Measurements from ENCODE around the gene PLXNA4. TPM values are rescaled to one million over a fixed set of nuclear protein-coding genes. Genes with fewer than 3 reads are reported as not detected.

Gene PLXNA4
- total RNA-seq, 1 experiment from 2014 or later: not detected

DNA sequence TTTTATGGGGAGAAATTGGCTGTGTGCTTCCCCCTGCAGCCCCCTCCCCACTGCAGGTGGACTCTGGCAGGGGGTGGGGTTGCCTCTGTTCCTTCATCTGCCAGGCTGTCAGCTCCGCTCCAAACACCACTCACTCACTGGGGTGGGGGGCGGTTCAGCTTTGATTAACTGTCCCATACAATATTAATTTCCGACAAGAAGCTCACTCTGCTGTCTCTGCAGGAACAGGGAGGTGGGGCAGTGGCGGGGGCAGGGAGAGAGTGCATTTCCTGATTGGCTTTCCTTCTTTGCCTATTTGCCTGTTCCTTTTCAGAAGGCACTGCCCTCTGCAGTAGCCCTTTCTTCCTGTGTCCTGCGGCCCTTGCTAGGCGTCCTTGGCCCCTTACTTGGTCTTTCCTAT, 500.8 kb downstream of the PLXNA4 start (continued):
- TF ChIP-seq, protein P1, sequence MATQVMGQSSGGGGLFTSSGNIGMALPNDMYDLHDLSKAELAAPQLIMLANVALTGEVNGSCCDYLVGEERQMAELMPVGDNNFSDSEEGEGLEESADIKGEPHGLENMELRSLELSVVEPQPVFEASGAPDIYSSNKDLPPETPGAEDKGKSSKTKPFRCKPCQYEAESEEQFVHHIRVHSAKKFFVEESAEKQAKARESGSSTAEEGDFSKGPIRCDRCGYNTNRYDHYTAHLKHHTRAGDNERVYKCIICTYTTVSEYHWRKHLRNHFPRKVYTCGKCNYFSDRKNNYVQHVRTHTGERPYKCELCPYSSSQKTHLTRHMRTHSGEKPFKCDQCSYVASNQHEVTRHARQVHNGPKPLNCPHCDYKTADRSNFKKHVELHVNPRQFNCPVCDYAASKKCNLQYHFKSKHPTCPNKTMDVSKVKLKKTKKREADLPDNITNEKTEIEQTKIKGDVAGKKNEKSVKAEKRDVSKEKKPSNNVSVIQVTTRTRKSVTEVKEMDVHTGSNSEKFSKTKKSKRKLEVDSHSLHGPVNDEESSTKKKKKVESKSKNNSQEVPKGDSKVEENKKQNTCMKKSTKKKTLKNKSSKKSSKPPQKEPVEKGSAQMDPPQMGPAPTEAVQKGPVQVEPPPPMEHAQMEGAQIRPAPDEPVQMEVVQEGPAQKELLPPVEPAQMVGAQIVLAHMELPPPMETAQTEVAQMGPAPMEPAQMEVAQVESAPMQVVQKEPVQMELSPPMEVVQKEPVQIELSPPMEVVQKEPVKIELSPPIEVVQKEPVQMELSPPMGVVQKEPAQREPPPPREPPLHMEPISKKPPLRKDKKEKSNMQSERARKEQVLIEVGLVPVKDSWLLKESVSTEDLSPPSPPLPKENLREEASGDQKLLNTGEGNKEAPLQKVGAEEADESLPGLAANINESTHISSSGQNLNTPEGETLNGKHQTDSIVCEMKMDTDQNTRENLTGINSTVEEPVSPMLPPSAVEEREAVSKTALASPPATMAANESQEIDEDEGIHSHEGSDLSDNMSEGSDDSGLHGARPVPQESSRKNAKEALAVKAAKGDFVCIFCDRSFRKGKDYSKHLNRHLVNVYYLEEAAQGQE (IDR thresholded peaks at IDR 0.05; ENCODE audit: low read depth): no peak
- TF ChIP-seq RAD21 (IDR thresholded peaks at IDR 0.05; ENCODE audit: low read depth) (no peak), ZFX (IDR thresholded peaks at IDR 0.05) (no peak), POLR2AphosphoS5 (IDR thresholded peaks at IDR 0.05; ENCODE audit: low read depth, low read length) (no peak), CEBPB (IDR thresholded peaks at IDR 0.05; ENCODE audit: low read depth) (no peak), YY1 (IDR thresholded peaks at IDR 0.05; ENCODE audit: extremely low read depth, insufficient replicate concordance, low read depth, low read length) (no peak)
- TF ChIP-seq, protein P2, sequence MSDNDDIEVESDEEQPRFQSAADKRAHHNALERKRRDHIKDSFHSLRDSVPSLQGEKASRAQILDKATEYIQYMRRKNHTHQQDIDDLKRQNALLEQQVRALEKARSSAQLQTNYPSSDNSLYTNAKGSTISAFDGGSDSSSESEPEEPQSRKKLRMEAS (IDR thresholded peaks at IDR 0.05): no peak

DNA sequence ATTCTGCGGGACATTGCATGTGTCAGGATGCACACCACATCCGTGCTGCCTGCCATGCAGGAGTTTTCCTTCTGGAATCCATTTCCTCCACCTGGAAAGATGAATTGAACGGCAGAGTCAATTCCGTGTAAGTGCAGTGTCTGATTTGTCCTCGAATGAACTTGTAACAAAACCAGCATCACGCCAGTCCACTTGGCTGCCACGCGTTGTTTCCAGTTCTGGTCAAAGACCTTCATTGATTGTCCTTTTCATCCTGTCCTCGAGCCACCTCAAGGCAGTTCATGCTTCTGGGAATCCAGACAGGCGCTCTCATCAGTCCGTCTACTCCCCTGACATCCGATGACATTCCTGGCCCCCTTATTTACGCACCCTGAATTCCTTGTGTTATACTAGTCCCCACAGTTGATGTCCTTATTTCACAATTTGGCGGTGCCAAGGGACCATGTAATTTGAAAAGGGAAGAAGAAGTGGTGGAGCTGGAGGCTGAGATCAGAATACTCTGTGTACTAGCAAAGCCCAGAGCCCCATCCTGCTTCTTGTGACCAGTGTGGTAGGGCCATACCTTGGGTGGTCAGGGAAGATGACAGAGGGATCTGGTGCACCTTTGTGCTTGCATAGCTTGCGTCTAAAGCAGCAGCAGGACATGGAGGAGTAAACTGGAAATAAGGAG, 502.2 kb downstream of the PLXNA4 start:
- Histone ChIP-seq H2AFZ (ENCODE audit: low read depth, low read length, poor library complexity, severe bottlenecking) (no peak overlapping the region), H3K9me2 (ENCODE audit: insufficient read depth) (no peaks in the 10 kb centered on the region), H3K4me1 (ENCODE audit: control insufficient read depth in 1 of 2, insufficient read depth in 2 of 2, low read length in 2 of 2) (no peaks in the 10 kb centered on the region), H3K4me3 (replicated peaks in 1 of 2; ENCODE audit: low read depth in 1 of 2, low read length in 2 of 2) (no peak overlapping the region), H3K27me3 (ENCODE audit: insufficient read depth, low read length) (peaks cover 32% of the 10 kb centered on the region; the same call in 1 of the 2 replicates), H4K20me1 (ENCODE audit: insufficient read depth) (no peaks in the 10 kb centered on the region), H3K79me2 (ENCODE audit: insufficient read depth, low read length) (no peaks in the 10 kb centered on the region), H3K9me3 (ENCODE audit: control insufficient read depth in 1 of 2, insufficient read depth in 1 of 2, low read depth in 1 of 2, low read length in 2 of 2) (no peaks in the 10 kb centered on the region), H3K9ac (ENCODE audit: low read length) (no peak overlapping the region), H3K4me2 (ENCODE audit: low read length) (no peak overlapping the region), H3K27ac (ENCODE audit: low read depth, low read length) (no peak overlapping the region), H3K36me3 (ENCODE audit: control insufficient read depth in 1 of 2, insufficient read depth in 2 of 2, low read length in 2 of 2) (no peaks in the 10 kb centered on the region)
- intact Hi-C loops (cut with micrococcal nuclease): no loop called here
- ATAC-seq (no peak), DNase-seq (ENCODE audit: low read depth, low spot score) (no peak)
- ChIA-PET POLR2A (no interaction called here), CTCF (no interaction called here), RAD21 (ENCODE audit: low non-redundant PET in 1 of 2, low total read pairs in 2 of 2, uncharacterized antibody in 2 of 2, unreplicated experiment in 2 of 2) (no interaction called here)
- no TSS peak for BruUV-seq (replicated peaks)
- TF ChIP-seq, protein P3, sequence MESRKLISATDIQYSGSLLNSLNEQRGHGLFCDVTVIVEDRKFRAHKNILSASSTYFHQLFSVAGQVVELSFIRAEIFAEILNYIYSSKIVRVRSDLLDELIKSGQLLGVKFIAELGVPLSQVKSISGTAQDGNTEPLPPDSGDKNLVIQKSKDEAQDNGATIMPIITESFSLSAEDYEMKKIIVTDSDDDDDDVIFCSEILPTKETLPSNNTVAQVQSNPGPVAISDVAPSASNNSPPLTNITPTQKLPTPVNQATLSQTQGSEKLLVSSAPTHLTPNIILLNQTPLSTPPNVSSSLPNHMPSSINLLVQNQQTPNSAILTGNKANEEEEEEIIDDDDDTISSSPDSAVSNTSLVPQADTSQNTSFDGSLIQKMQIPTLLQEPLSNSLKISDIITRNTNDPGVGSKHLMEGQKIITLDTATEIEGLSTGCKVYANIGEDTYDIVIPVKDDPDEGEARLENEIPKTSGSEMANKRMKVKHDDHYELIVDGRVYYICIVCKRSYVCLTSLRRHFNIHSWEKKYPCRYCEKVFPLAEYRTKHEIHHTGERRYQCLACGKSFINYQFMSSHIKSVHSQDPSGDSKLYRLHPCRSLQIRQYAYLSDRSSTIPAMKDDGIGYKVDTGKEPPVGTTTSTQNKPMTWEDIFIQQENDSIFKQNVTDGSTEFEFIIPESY (IDR thresholded peaks at IDR 0.05; ENCODE audit: extremely low read depth, insufficient replicate concordance, low read length): no peak
- TF ChIP-seq POLR2A (IDR thresholded peaks at IDR 0.05; ENCODE audit: borderline replicate concordance, extremely low read depth, insufficient read depth, insufficient read length): no peak
- TF ChIP-seq, protein P4, sequence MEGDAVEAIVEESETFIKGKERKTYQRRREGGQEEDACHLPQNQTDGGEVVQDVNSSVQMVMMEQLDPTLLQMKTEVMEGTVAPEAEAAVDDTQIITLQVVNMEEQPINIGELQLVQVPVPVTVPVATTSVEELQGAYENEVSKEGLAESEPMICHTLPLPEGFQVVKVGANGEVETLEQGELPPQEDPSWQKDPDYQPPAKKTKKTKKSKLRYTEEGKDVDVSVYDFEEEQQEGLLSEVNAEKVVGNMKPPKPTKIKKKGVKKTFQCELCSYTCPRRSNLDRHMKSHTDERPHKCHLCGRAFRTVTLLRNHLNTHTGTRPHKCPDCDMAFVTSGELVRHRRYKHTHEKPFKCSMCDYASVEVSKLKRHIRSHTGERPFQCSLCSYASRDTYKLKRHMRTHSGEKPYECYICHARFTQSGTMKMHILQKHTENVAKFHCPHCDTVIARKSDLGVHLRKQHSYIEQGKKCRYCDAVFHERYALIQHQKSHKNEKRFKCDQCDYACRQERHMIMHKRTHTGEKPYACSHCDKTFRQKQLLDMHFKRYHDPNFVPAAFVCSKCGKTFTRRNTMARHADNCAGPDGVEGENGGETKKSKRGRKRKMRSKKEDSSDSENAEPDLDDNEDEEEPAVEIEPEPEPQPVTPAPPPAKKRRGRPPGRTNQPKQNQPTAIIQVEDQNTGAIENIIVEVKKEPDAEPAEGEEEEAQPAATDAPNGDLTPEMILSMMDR (IDR thresholded peaks at IDR 0.05 in 2 of 3, conservative IDR thresholded peaks at IDR 0.05 in 1 of 3; ENCODE audit: borderline replicate concordance in 1 of 3, insufficient read depth in 1 of 3, low read depth in 2 of 3, low read length in 2 of 3): no peak
- TF ChIP-seq FOSL1 (IDR thresholded peaks at IDR 0.05; ENCODE audit: low read depth): no peak
- TF ChIP-seq RAD21 (IDR thresholded peaks at IDR 0.05; ENCODE audit: low read depth): no peak
- TF ChIP-seq POLR2AphosphoS5 (IDR thresholded peaks at IDR 0.05; ENCODE audit: low read depth, low read length): no peak
